ENCODE results near the gene KCNK10. TPM values are rescaled to one million over a fixed set of nuclear protein-coding genes. Genes with fewer than 3 reads are reported as not detected.

Gene KCNK10
- polyA plus RNA-seq, 3 donors = 0.05 TPM; not detected in 2

DNA sequence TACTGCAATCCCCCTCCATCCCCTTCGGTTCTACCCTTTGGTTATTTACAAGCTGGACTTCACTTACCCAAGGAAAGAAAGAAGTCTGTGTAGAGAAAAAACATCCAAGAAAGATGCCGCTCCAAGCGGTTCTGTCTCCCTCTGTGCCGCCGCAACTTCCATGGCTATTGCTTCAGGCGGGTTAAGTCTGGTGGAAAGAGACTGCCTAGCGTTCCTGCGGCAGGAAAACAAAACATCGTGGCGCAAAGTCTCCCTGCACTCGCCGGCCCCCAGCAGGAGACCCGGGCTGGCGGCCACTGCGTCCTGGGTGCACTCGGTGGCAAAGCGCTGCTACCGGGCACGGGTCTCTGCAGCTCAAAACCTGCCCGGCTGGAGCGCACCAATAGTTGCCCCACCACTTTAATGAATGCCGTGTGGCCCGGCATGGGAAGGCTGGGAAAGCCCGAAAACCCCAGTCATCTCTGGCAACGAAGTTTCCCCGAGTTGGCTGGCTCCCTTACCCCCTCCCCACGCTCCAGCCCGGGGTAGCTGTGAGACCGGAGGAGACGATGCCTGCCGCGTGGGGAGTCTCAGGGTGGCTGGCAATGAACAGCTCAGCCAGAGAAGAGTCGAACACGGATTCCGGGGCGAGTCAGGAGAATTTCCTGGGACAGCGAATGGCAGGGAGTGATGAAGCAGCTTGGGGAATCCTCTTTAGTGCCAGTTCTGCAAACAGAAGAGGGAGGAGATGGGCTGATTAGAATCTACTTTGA lies 3.5 kb upstream of the KCNK10 start:
- no peak for DNase-seq
- TF ChIP-seq, protein P1, sequence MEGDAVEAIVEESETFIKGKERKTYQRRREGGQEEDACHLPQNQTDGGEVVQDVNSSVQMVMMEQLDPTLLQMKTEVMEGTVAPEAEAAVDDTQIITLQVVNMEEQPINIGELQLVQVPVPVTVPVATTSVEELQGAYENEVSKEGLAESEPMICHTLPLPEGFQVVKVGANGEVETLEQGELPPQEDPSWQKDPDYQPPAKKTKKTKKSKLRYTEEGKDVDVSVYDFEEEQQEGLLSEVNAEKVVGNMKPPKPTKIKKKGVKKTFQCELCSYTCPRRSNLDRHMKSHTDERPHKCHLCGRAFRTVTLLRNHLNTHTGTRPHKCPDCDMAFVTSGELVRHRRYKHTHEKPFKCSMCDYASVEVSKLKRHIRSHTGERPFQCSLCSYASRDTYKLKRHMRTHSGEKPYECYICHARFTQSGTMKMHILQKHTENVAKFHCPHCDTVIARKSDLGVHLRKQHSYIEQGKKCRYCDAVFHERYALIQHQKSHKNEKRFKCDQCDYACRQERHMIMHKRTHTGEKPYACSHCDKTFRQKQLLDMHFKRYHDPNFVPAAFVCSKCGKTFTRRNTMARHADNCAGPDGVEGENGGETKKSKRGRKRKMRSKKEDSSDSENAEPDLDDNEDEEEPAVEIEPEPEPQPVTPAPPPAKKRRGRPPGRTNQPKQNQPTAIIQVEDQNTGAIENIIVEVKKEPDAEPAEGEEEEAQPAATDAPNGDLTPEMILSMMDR (IDR thresholded peaks at IDR 0.05) = no peak
- no peak overlapping the region for H3K27ac Mint-ChIP-seq
- peaks cover 5% of the 10 kb centered on the region for H3K4me1 Mint-ChIP-seq
- Histone ChIP-seq H3K4me1 (ENCODE audit: control insufficient read depth in 1 of 2, insufficient read depth in 2 of 2, low read length in 2 of 2) (peaks cover 12 to 17% of the 10 kb centered on the region in 2 donors), H3K9ac (ENCODE audit: insufficient read depth, low read length, poor library complexity, severe bottlenecking) (no peak overlapping the region), H3K4me2 (replicated peaks; ENCODE audit: extremely low read depth, low read length, poor library complexity, severe bottlenecking) (no peak overlapping the region), H3K27ac (ENCODE audit: low read depth in 1 of 2, low read length in 2 of 2) (no peak overlapping the region), H4K20me1 (ENCODE audit: insufficient read depth, low read length) (no peaks in the 10 kb centered on the region), H3K27me3 (ENCODE audit: control insufficient read depth in 2 of 2, insufficient read depth in 2 of 2, low read length in 2 of 2) (peaks cover 71 to 88% of the 10 kb centered on the region in 2 donors), H3K36me3 (replicated peaks in 1 of 2; ENCODE audit: control insufficient read depth in 1 of 2, insufficient read depth in 2 of 2, low read length in 2 of 2) (no peaks in the 10 kb centered on the region), H3K4me3 (replicated peaks in 1 of 3; ENCODE audit: low read depth in 2 of 3, low read length in 3 of 3) (no peak overlapping the region), H2AFZ (ENCODE audit: insufficient read depth, low read depth, low read length, poor library complexity, severe bottlenecking) (no peak overlapping the region), H3K9me3 (replicated peaks in 1 of 2; ENCODE audit: control insufficient read depth in 1 of 2, insufficient read depth in 1 of 2, low read length in 2 of 2) (peaks cover 2 to 46% of the 10 kb centered on the region in 2 donors), H3K79me2 (ENCODE audit: insufficient read depth, low read length) (no peaks in the 10 kb centered on the region)
- peaks cover 0 to 29% (median 16%) of the 10 kb centered on the region in 7 donors for H3K9me3 Mint-ChIP-seq
- peaks cover 60 to 79% (median 65%) of the 10 kb centered on the region in 3 donors for H3K27me3 Mint-ChIP-seq (ENCODE audit: low read depth in 3 of 3)
- intact Hi-C loops (cut with micrococcal nuclease) = no loop called here
- 2% methylated on average over 30 of the region's 37 CpGs for WGBS (ENCODE audit: insufficient coverage)
- peaks cover 0 to 5% of the 10 kb centered on the region in 2 donors for H3K36me3 Mint-ChIP-seq
- peak overlapping the region in 1 of 2 donors; percentile 86 for H3K4me3 Mint-ChIP-seq

DNA sequence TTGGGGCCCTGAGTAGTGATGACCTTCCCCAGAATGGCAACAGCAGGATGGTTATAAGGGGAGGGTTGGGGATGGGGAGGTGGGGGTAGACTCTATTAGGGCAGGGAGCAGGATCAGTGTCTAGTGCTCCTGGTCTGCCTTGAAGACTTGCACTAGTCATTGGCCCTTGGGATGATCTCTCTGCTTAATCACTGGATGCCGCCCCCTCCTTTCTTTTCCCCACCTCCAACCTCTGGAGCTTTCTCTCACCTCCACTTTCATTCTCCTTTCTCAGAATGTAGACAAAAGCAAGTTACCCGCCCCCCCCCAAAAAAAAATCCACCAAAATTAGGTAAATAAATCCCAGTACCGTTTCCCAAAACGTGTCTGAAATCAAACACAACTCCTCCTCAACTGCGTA lies 2.8 kb upstream of the KCNK10 start:
- H3K27ac Mint-ChIP-seq = no peak overlapping the region
- H3K27me3 Mint-ChIP-seq (ENCODE audit: low read depth in 3 of 3) = peaks cover 56 to 73% (median 65%) of the 10 kb centered on the region in 3 donors
- intact Hi-C loops (cut with micrococcal nuclease) = no loop called here
- no peak overlapping the region for H3K9ac ChIP-seq (ENCODE audit: insufficient read depth, low read length, poor library complexity, severe bottlenecking)
- peaks cover 12 to 17% of the 10 kb centered on the region in 2 donors for H3K4me1 ChIP-seq (ENCODE audit: control insufficient read depth in 1 of 2, insufficient read depth in 2 of 2, low read length in 2 of 2)
- TF ChIP-seq, protein P1 (IDR thresholded peaks at IDR 0.05) = no peak
- no peak overlapping the region for H3K27ac ChIP-seq (ENCODE audit: low read depth in 1 of 2, low read length in 2 of 2)
- no peak overlapping the region for H3K4me2 ChIP-seq (replicated peaks; ENCODE audit: extremely low read depth, low read length, poor library complexity, severe bottlenecking)
- peaks cover 0 to 5% of the 10 kb centered on the region in 2 donors for H3K36me3 Mint-ChIP-seq
- 57% methylated on average over 1 of the region's 5 CpGs for WGBS (ENCODE audit: insufficient coverage)
- H3K4me3 ChIP-seq (replicated peaks in 1 of 3; ENCODE audit: low read depth in 2 of 3, low read length in 3 of 3) = no peak overlapping the region
- peaks cover 2 to 51% of the 10 kb centered on the region in 2 donors for H3K9me3 ChIP-seq (replicated peaks in 1 of 2; ENCODE audit: control insufficient read depth in 1 of 2, insufficient read depth in 1 of 2, low read length in 2 of 2)
- H2AFZ ChIP-seq (ENCODE audit: insufficient read depth, low read depth, low read length, poor library complexity, severe bottlenecking) = no peak overlapping the region
- no peaks in the 10 kb centered on the region for H4K20me1 ChIP-seq (ENCODE audit: insufficient read depth, low read length)
- peaks cover 5% of the 10 kb centered on the region for H3K4me1 Mint-ChIP-seq
- peak overlapping the region in 1 of 2 donors; percentile 86 for H3K4me3 Mint-ChIP-seq
- peaks cover 0 to 29% (median 16%) of the 10 kb centered on the region in 7 donors for H3K9me3 Mint-ChIP-seq
- peaks cover 77 to 92% of the 10 kb centered on the region in 2 donors for H3K27me3 ChIP-seq (ENCODE audit: control insufficient read depth in 2 of 2, insufficient read depth in 2 of 2, low read length in 2 of 2)
- no peaks in the 10 kb centered on the region for H3K79me2 ChIP-seq (ENCODE audit: insufficient read depth, low read length)
- DNase-seq = no peak
- H3K36me3 ChIP-seq (replicated peaks in 1 of 2; ENCODE audit: control insufficient read depth in 1 of 2, insufficient read depth in 2 of 2, low read length in 2 of 2) = no peaks in the 10 kb centered on the region

All from CD14-positive monocyte (primary cell).